Activated CD4-positive, alpha-beta T cell treated with anti-CD3 and anti-CD28 coated beads, Interleukin-10, Interleukin-2, amounts not matched to agents 100 ng/mL and 50 ng/mL, durations not matched to agents 16 hours and 8 hours (primary cell): ENCODE measurements around the gene FAM120B.
A peak's percentile ranks its signal among the peaks of the same experiment; 100 is the strongest.
"Not testable (repeated sequence)": the region's sequence is repeated elsewhere in the genome, so short reads cannot be mapped to it uniquely, and the experiment has no call there.

Experiments used
- DNase-seq: peaks from one replicate; pipeline ENCODE4 v3.0.0-alpha.2; 2020

FAM120B gene, protein sequence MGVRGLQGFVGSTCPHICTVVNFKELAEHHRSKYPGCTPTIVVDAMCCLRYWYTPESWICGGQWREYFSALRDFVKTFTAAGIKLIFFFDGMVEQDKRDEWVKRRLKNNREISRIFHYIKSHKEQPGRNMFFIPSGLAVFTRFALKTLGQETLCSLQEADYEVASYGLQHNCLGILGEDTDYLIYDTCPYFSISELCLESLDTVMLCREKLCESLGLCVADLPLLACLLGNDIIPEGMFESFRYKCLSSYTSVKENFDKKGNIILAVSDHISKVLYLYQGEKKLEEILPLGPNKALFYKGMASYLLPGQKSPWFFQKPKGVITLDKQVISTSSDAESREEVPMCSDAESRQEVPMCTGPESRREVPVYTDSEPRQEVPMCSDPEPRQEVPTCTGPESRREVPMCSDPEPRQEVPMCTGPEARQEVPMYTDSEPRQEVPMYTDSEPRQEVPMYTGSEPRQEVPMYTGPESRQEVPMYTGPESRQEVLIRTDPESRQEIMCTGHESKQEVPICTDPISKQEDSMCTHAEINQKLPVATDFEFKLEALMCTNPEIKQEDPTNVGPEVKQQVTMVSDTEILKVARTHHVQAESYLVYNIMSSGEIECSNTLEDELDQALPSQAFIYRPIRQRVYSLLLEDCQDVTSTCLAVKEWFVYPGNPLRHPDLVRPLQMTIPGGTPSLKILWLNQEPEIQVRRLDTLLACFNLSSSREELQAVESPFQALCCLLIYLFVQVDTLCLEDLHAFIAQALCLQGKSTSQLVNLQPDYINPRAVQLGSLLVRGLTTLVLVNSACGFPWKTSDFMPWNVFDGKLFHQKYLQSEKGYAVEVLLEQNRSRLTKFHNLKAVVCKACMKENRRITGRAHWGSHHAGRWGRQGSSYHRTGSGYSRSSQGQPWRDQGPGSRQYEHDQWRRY

DNA sequence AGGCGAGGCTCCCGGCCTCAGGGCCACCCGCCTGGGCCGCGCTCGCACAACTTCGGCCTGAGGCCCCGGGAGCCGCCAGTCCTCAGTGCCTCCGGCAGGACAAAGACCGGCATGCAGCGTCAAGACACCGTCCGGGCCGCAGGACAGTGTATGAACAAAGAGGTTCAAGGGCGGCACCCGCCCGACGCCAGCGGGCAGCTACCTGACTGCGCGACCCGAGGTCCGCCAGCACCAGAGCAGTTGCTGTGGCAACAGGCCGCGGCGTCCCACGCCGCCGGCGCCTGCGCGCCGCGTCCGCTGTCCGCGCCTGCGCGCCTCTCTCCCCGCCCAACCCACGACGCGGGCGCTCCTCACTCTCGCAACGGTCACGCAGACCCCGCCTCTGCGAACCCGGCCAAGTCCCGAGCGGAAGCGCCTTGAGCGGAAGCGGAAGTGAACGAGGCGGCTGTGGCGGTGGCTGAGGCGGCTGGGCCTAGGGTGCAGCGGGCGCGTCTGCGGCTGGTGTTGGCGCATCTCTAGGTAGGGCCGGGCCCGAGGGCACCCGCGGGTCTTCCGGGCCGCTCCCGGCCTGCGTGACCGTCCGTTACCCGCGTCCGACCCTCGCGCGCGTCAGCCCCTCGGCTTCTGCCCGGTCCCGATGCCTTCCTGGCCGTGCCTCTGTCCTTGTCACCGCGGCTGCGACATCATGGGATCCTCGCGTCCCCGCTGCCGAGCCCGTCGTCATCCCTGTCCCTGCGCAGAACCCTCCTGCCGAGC lies at the start of gene FAM120B:
FAM120B (plus strand) TSS at position 435 of the 756 bp plus-strand sequence. CDS start 10,633 bp downstream, outside the sequence.
- peak; percentile 98 for DNase-seq

DNA sequence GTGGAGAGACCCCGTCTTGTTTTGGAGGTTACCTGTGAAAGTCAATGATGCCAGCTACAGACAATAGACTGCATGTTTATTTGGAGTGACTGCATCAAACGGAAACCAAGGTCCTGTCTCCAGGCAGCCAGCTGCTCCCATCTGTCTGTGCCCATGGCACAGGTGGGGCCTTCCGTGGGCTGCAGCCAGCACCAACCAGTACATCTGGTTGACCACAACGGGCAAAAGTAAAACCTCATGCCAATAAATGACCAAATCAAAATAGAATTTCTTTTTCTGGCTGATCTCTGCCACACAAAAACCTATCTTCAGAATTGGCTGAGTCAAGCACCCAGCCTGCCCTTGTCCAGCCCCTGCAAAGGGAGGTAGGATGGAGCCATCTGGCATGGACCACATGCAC lies 49.2 kb upstream of the FAM120B start:
- DNase-seq: no peak

DNA sequence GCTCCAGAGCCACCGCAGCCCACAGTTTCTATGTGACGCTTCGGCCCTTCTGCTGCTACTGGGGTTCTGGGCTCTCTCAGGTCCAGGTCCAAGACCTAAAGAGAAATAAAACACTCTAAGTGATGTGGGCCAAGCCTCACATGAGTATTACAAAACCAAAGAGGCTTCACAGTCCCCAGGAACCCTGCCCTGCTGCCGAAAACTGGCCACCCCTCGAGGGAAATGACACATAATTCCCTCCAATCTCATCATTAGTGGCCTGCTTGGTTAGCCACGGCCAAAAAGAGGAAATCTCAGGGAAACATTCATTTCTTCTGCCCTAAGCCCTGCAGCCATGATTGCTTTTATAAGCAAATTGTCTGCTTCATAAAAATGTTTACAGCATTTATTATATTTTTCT lies 48.2 kb upstream of the FAM120B start:
- no peak for DNase-seq

DNA sequence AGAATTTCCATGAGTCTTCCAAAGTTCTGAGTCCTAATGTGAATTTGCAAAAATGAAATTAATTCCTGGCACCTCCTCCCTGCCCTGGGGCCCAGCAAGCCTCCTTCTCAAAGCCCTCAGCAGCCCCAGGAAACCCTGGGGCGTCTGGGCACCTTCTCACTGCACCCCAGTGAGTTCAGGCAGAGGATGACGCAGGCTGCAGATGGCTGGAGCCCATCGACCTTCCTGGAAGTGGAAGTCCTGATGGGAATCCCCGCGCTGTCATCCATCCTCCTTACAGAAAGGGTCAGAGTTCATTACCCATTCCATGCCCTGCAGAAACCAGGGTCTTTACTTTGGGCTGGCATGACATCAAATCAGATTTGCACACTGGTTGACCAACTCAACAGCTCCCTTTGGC lies 47.3 kb upstream of the FAM120B start:
- DNase-seq: no peak

DNA sequence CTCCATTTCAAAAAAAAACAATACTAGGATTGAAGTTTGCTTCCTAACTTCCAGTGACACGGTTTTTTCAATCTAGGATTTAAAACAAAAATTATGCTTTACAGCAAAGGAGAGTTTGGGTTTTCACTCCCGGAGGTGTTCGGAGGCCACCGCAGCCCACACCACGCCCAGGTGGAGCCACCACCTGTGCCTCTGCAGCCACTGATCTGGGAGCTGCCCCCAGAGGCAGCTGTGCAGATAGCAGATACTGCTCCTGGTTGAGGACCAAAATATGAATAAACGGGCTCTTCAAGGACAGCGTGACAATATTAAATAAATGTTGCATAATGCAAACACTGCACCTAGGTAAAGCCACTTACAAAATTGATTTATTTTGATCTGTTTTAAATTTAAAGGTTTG lies 45.9 kb upstream of the FAM120B start:
- no peak for DNase-seq

DNA sequence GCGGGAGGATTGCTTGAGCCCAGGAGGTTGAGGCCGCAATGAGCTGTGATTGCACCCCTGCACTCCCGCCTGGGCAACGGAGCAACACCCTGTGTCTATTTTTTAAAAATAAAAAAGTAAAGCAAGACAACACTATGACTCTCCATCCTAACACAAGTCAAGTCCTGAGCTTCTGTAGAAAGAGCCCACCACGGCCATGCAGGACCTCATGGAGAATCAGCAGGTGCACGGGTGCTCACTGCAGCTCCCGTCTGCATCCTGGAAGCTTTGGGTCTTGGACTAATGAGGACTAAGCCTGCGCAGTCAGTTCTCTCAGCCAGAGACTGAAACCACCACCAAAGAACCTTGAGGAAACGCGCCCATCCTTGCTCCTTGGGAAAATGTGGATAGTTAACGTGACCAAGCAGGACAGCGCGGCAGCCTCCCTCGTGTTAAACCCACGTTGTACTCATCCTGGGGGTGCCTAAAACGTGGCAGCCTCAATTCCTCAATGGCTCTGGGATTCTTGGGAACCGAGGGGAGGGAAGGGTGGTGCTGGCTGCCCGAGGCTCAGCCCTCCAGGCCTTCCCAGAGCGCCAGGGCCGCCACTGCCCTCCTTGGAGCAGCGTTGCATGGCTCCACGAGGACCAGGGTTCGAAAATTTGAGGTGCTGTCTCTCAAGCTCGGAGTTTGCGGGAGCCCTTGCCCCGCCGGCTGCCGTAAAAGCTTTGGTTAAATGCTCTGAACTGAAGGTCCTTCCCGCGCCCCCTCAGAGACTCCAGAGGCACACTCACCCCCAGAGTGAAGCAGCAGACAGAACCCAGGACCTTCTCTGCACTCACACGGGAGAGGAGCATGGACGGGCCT lies 44.7 kb upstream of the FAM120B start:
- DNase-seq: no peak

DNA sequence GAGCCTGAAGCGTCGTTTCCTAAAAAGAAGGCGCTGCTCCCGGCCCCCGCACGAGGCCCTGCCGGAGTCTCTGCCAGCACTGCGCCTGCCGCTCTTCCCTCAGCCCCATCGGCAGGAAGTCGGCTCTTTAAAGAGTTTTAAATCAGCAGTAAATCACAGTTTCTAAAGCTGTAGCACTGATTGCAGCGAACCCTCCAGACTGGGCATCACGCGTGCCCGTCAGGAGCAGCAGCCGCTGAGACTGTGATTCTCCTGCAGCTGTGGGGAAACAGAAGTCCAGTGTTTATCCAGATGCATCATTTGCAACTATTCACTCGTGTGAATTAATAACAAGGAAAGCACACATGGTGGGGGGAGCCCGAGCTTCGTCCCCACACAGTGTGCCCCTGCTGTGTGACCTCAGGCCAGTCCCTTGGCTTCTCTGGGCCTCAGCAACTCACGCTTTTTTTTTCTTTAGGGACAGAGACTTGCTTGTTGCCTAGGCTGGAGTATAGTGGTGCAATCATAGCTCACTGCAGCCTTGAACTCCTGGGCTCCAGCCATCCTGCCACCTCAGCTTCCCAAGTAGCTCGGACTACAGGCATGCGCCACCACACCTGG lies 44.0 kb upstream of the FAM120B start:
- no peak for DNase-seq

DNA sequence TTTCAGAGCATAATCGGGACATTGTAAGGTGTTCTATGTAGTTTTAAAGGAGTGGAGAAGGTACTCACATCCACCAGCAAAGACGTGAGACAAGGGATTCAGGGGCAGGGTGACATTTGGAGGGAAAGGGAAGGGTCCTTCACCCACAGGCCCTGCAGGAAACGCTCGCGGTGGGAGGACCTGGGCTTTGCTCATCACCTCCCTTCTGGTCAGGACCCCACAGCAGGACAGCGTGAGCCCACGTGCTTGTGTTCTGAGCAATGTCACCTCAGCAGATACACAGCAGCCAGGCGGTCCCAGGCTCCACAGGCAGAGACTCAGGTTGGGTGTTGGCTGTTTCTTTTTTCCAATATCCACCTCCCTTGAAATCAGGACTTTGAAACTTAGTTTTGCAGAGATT lies 43.1 kb upstream of the FAM120B start:
- no peak for DNase-seq

DNA sequence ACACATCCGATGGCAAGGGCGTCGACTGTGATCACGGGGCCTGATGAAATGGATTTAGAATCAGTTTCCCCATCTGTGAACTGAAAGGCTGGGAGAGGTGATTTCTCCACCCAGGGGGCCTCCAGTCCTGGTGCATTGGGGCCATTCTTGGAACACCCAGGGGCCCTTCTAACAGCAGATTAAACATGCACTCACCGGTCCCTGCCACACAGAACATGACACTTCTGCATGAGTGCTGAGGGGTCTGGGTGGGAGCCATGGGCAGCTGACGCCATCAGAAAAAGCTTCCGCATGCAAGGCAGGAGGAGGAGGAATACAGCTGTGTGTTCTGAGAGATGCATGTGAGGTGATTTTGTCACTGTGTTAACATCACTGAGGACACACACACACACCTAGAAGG lies 42.5 kb upstream of the FAM120B start:
- no peak for DNase-seq

DNA sequence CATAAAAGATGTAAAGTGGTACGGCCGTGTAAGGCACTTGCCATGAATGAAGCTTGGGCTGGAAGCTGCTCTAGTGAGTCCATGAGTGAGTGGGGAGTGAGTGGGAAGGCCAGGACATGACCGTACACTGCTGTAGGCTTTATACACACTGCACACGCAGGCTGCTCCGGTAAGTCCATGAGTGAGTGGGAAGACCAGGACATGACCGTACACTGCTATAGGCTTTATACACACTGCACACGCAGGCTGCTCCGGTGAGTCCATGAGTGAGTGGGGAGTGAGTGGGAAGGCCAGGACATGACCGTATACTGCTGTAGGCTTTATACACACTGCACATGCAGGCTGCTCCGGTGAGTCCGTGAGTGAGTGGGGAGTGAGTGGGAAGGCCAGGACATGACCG lies 41.9 kb upstream of the FAM120B start:
- not testable (repeated sequence) for DNase-seq

DNA sequence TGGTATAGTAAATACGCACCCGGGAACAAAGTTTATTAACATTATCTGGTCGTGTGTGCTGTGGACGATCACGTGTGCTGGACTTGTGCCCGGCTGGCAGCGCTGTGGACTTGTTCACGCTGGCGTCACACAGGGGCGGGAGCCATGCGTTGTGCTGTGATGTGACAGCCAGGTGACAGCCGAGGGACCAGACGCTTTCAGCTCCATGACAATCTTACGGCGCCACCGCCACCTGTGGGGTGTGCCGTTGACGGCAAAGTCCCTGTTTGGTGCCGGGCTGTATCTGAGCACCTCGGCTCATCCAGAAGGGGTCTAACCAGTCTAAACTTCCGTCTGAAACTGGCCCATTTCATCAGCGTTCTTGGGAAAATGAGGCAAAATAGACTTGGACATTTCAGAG lies 40.9 kb upstream of the FAM120B start:
- no peak for DNase-seq

DNA sequence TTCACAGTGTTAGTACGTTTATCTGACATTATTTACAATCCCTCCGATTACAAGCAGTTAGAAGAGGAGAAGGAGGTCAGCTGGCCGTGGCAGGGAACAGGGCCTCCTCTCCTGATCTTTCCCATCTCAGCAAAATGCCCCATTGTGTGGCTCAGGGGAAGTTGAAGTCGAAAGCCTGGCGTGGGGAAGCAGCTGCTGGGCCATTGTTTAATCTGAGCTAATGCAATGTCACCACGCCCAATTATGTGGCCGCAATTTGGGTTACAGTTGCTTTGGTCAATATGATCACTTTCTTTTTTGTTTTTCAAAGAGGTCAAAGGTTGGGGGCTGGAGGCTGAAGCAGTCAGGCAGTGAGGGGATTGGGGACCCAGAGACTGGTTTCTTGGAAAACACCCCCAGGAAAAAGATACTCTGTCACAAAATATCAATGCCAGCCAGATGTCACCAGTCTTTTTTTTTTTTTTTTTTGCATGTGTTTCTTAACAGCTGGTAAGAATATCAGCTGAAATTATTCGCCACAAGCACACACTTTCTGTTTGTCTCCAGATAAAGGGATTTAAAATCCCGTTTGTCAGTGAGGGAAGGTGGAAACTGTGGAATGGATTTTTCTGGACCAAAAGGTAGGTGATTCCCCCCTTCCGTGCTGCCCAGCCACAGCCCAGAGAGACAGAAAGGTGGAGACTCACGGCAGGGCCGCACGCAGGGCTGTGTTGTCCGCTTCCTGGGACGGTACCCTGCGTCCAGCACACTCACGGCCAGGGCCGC lies 40.3 kb upstream of the FAM120B start:
- no peak for DNase-seq

DNA sequence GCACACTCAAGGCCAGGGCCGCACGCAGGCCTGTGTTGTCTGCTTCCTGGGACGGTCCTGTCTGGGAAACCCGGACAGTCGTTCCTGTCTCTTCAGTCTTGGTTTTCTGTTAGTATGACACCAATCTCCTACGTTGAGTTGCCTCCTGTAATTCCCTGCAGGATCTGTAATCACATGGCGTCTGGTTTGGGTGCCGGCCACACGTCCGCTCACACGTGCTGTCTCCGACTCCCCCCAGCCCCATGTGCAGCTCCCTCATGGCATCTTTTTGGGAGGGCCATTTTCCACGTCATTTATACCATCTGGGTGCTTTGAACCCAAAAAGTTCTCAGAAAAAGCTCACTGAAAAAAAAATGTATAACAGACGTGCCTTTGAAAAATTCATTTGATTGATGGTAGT lies 38.9 kb upstream of the FAM120B start:
- DNase-seq: no peak

DNA sequence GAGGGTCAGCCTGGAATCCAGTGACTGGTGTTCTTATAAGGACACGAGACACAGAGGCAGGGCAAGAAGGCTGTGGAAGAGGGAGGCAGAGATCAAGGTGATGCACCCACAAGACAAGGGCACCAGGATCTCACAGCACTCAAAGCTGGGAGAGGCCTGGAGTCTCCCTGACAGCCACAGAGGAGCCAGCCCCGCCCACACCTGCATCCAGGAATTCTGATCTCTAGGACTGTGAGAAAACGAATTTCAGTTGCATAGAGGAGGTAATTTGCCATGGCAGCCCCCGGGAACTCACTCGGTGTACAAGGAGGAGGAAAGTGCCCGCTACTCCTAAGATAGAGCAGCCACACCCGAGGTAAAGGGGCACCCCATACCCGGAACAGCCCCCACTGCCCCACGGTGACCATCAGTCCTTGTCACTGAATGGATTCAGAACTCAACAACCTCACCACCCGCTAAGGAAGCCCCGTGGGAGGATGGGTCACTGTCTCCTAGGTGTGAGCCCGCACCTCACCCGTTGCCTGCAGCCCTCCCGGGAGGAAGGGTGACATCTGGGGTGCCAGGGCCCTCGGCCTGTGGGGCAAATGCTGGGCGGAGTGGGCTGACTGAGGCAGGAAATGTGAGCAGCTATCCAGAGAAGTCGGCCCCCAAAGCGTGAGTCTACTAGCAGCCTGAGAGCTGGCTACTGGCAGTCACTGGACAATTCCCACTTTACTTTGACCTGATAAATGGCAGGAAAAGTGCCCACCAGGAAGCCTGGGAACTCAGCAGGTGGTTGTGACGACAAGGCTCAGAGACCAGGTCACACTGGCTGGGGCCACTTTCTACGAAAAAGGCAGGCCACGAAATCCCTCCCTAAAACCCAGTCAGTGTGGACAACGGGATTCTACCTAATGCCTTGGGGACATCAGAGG lies 38.1 kb upstream of the FAM120B start:
- DNase-seq: no peak

DNA sequence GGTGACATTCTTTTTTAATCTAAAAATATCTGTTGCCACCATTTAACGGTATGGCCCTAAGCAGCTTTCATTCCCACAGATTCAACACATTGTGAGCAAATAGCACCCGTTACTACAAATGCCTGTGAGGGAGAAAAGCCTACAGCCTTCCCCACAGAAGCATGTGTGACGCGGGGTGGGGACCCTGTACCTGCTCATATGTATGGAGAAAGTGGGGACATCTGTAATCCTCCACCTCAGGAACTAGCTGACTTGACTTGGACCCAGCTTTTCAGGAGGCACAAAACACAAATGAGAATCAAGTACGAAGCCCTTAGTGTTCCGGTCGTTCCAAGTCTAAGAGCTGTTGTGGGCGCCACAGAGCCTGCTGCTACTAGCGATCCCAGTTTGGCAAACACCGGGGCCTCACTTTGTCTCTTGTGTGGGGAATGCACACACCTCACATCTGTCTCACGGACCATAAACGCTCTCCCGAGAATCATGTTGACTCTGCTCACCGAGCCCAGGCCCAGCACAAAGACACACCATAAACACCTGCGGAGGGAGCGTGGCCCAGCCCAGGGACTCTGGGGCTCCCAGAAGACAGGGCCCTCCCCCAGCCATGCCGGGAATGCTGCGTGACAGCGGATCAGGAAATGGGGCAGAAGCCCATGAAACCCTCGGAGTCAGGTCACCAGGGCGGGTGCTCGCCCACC lies 37.3 kb upstream of the FAM120B start:
- no peak for DNase-seq

DNA sequence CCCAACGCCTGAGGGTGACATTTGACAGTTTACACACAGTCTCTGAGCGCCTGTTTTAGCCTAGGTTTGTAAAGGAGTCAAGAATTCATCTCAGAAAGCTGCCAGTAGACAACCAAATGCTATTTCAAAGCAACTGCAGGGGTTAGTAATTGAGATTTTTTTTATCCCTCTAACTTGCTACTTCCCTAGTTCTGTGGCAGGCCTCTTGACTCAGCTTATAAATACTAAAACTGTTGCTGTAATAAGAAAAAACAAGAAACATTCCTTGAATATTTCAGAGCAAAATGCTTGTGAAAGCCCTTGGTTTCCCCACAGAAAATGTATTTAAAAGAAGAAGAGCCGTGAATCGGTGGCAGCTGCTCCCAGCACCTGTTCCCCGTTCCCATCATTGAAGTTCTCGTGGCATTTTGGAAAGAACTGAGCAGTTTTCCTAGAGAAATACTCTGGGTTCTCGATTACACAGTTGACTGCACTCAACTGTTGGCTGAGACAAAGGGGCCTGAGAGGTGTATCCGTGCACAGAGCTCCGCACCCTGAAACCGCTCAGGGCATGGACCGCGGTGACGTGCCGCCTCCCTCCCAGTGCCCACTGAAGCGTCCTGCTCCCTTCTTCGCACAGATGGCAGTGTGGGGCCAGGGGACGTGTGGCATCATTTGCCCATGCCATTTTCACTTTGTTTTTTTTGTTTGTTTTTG lies 36.6 kb upstream of the FAM120B start:
- DNase-seq: no peak

DNA sequence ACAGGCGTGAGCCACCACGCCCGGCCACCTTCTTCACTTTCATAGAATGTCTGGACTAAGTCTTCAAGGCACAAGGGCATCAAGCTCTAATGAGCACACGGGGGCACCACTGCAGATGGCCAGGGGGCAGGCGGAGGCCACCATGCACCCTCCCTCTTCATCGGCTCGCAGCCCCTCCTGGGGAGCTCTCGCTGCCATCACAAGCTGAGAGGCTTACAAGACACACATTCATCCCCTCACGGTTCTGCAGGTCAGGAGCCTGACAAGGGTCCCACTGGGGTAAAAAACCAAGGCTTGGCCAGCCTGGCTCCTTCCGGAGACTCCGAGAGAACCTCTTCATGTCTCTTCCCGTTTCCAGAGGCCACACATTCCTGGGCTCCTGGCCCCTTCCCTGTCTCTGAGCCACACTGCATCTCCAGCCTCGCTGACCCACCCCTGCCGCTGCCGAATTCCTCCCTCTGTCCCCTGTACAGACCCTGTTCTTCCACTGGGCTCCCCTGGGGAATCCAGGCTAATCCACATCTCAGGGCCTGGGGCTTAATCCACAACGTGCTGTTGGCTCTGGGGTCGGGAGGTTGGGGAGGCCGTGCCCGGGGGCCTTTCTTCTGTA lies 35.5 kb upstream of the FAM120B start:
- DNase-seq: no peak

DNA sequence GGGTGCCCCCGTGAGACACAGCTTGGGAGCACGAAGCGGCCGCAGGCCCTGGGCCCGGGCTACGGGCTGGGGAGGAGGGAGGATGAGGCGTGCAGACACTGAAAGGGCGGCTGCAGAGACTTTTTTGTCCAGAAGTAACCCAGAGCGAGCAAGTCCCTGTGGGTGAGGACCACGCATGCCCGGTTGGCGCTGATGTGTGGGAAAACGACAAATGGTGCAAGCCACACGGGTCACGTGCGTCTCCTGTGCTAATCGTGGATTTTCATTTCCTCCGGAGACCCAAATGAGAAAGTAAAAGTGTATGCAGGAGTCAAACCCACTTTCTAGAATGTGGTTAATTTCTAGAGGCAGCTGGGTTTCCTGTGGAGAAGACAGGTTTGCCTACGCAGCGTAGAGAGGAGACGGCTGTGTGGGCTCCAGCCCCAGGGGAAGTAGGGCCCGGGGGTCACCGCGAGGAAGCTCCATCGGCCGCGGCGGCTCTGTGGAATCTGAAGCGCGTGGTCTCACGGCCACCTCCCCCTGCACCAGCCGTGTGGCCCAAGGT lies 34.7 kb upstream of the FAM120B start:
- DNase-seq: peak; percentile 86
